ENCODE data around the gene IGF1R. TPM values are rescaled to one million over a fixed set of nuclear protein-coding genes. Genes with fewer than 3 reads are reported as not detected.

Gene IGF1R
- total and polyA plus RNA-seq, 2 of the 8 experiments (the other 6 are each of a cell fraction or from before 2014, with no cell fraction given): 32.9 to 109 TPM

DNA sequence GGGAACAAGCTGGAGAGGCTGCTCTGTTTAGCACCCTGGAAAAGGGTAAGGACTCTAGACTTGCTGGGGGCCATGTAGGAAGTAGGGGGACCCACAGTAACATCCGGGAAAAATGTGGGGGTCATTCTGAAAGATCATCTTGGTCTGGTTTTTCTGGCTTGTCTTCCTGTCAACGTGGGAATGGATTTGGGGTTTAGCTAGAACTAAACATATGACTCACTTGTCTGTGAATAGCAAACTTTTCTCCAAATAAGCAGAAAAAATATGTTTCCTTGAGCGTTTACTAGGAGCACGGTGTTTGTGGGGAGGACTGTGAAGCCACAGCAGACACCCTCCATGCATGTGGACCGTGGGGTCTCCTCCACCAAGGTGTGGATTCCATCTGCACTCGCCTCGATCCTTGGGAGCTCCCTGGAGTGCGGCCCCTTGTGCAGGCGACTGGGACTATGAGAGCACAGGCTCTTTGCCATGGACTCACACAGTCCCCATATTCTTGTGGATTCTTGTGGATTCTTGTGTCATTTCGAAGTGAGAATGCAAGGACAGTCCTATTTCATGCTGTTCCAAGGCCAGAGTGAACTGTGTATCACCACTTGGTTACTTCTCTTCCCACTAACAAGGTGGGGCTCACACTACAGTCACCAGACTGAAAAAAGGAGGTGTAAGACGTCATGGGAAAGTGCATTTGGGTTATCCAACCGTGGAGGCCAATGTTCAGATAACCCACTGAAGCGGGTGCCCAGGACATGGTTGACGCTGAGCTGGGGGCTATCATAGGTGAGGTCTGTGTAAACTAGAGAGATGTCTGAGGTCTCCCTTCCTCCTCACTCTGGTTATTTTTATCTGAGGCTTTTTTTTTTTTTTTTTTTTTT lies 333.7 kb downstream of the IGF1R start (continued):
- TF ChIP-seq CHD7 (IDR thresholded peaks at IDR 0.05; ENCODE audit: insufficient replicate concordance, low read length) (no peak), CREB1 (IDR thresholded peaks at IDR 0.05) (no peak)
